ENCODE results near the gene FLNB. TPM values are rescaled to one million over a fixed set of nuclear protein-coding genes. Genes with fewer than 3 reads are reported as not detected.

FLNB gene
- total RNA-seq, 1 experiment from 2014 or later, result 580 TPM

DNA sequence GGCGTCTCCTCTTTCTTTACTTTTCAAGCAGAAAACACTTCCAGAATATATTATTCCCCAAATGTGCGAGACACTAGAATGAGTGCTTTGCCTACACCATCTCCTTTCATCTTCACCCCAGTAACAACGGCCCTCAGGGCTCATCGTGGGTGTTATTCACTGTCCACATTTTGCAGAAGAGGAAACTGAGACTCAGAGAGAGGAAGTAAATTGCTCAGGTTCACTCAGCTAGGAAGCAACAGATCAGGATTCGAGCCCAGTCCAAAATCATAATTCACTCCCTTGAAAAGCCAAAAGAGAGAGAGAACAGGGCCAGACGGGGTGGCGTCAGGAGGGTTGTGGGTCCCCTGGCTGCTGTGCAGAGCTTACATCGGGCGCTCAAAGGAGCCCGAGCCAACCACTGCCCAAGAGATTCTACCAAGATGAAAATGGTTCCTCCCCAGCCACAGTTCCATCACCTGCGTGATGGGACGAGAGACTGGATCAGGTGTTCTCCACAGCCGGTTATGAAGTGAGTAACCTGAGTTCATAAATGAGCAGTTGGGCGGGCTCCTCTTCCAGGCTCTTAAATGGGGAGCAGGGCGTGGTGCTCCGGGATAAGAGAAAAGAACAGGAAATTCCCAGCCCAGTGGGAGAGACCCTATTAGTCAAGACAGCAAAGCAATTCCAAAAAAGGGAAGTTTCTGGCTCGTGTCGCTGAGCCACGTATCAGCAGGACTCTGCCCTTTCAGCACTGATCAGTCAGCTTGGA lies 48.6 kb upstream of the FLNB start:
- H3K36me3 Mint-ChIP-seq (ENCODE audit: insufficient read depth, unreplicated experiment), result no peaks in the 10 kb centered on the region
- intact Hi-C loops (cut with micrococcal nuclease), result loop anchor here (5.0 to 10.0 kb wide), 3 partner anchors 133 to 345 kb away; partner anchors contain the start of genes HTD2 and RPP14
- no peak overlapping the region for H3K4me3 Mint-ChIP-seq (ENCODE audit: unreplicated experiment)
- CTCF ChIA-PET, result interaction anchor here (0.6 to 1.0 kb wide), 3 partner anchors 9 to 207 kb away, joined by 3 to 5 read pairs (median 3); no protein-coding TSS in a partner anchor
- peaks cover 20% of the 10 kb centered on the region for H3K4me1 Mint-ChIP-seq (ENCODE audit: insufficient read depth, unreplicated experiment)
- peak; percentile 77 for DNase-seq (ENCODE audit: unreplicated experiment)
- BruUV-seq (replicated peaks), result no TSS peak
- TF ChIP-seq CTCF (IDR thresholded peaks at IDR 0.05; ENCODE audit: unreplicated experiment), result no peak
- H3K27me3 Mint-ChIP-seq (ENCODE audit: insufficient read depth, unreplicated experiment), result no peaks in the 10 kb centered on the region
- POLR2A ChIA-PET, result interaction anchor here (0.6 to 2.0 kb wide), 4 partner anchors 9 to 104 kb away, joined by 3 to 6 read pairs (median 4); no protein-coding TSS in a partner anchor
- peak overlapping the region; percentile 57 for H3K27ac Mint-ChIP-seq (ENCODE audit: low read depth, unreplicated experiment)
- H3K9me3 Mint-ChIP-seq (ENCODE audit: unreplicated experiment), result no peaks in the 10 kb centered on the region

DNA sequence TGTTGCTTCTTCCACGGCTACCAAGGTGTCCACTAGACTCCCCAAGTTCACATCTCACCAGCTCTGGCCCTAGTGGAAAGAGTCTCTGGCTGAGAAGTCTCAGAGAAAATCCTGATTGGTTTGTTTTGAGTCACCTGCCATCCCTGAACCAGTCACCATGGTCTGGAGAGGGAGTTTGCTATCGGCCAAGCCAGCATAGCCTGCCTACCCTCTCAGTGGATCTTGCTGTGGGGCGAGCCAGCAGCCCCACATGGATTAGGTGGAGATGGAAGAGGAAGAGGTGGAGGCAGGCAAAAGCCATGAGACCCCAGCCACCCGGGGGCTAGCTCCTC lies 48.1 kb upstream of the FLNB start:
- CTCF ChIA-PET, result interaction anchor here (0.6 to 0.9 kb wide), 3 partner anchors 8 to 29 kb away, joined by 3 read pairs; no protein-coding TSS in a partner anchor
- BruUV-seq (replicated peaks), result no TSS peak
- no peak for TF ChIP-seq CTCF (IDR thresholded peaks at IDR 0.05; ENCODE audit: unreplicated experiment)
- Mint-ChIP-seq H3K36me3 (ENCODE audit: insufficient read depth, unreplicated experiment) (no peaks in the 10 kb centered on the region), H3K4me3 (ENCODE audit: unreplicated experiment) (no peak overlapping the region), H3K4me1 (ENCODE audit: insufficient read depth, unreplicated experiment) (peaks cover 20% of the 10 kb centered on the region), H3K27me3 (ENCODE audit: insufficient read depth, unreplicated experiment) (no peaks in the 10 kb centered on the region), H3K27ac (ENCODE audit: low read depth, unreplicated experiment) (peak overlapping the region; percentile 57), H3K9me3 (ENCODE audit: unreplicated experiment) (no peaks in the 10 kb centered on the region)
- no peak for DNase-seq (ENCODE audit: unreplicated experiment)
- POLR2A ChIA-PET, result interaction anchor here (0.7 to 2.0 kb wide), 3 partner anchors 9 to 104 kb away, joined by 3 to 6 read pairs (median 3); no protein-coding TSS in a partner anchor
- intact Hi-C loops (cut with micrococcal nuclease), result loop anchor here (5.0 kb wide), 2 partner anchors 132 to 207 kb away; no protein-coding TSS in a partner anchor

DNA sequence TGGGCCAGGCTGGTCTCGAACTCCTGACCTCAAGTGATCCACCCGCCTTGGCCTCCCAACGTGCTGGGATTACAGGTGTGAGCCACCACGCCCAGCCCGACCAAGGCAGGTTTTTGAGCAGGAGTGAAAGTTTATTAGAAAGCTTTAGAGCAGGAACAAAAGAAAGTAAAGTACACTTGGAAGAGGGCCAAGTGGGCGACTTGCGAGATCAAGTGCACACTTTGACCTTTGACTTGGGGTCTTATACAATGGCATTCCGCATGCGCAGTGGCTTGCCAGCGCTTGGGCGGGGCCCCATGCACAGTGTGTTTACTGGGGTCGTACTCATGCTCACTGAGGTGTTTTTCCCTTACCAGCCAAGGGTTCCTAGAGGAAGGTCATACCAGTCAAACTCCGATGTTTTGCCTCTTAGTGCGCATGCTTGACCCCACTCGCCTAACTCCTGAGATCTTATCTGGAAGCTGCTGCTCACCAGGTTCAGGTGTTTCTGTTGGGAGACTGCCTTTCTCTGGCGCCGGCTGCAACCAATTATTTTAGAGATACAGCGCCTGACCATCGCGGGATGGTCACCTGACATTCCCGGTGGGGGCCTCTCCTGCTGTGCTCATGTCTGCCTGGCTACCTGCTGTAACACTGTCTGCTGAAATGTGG lies 46.9 kb upstream of the FLNB start:
- Mint-ChIP-seq H3K36me3 (ENCODE audit: insufficient read depth, unreplicated experiment) (no peaks in the 10 kb centered on the region), H3K9me3 (ENCODE audit: unreplicated experiment) (no peaks in the 10 kb centered on the region), H3K27me3 (ENCODE audit: insufficient read depth, unreplicated experiment) (no peaks in the 10 kb centered on the region), H3K4me1 (ENCODE audit: insufficient read depth, unreplicated experiment) (peaks cover 15% of the 10 kb centered on the region), H3K4me3 (ENCODE audit: unreplicated experiment) (no peak overlapping the region), H3K27ac (ENCODE audit: low read depth, unreplicated experiment) (no peak overlapping the region)
- ChIA-PET POLR2A (interaction anchor here (1.2 to 2.0 kb wide), 5 partner anchors 11 to 255 kb away, joined by 4 to 8 read pairs (median 6); partner anchors contain the start of gene FLNB), CTCF (interaction anchor here (0.6 to 2.2 kb wide), 9 partner anchors 11 to 179 kb away, joined by 3 to 13 read pairs (median 5); partner anchors contain the start of gene FLNB)
- intact Hi-C loops (cut with micrococcal nuclease), result loop anchor here (5.0 kb wide), 2 partner anchors 131 to 206 kb away; no protein-coding TSS in a partner anchor
- DNase-seq (ENCODE audit: unreplicated experiment), result no peak
- BruUV-seq (replicated peaks), result no TSS peak
- no peak for TF ChIP-seq CTCF (IDR thresholded peaks at IDR 0.05; ENCODE audit: unreplicated experiment)
